Osteocyte (in vitro differentiated cells): Measurements from ENCODE around the gene P2RY10. TPM values are rescaled to one million over a fixed set of nuclear protein-coding genes. Genes with fewer than 3 reads are reported as not detected.

Experiments used
- DNase-seq: peaks from one replicate; pipeline ENCODE4 v3.0.0; 2021; ENCODE audit warnings: mixed read lengths; ENCODE audit not compliant: unreplicated experiment; ENCODE audit errors: extremely low spot score
- H3K27ac Mint-ChIP-seq: one replicate; pipeline ENCODE4 v1.8.0; 2021; ENCODE audit warnings: mild to moderate bottlenecking, mixed read lengths; ENCODE audit not compliant: unreplicated experiment
- H3K27me3 Mint-ChIP-seq: one replicate; pipeline ENCODE4 v1.8.0; 2021; ENCODE audit warnings: mixed read lengths; ENCODE audit not compliant: unreplicated experiment
- H3K36me3 Mint-ChIP-seq: one replicate; pipeline ENCODE4 v1.8.0; 2021; ENCODE audit warnings: mixed read lengths; ENCODE audit not compliant: unreplicated experiment
- H3K4me1 Mint-ChIP-seq: one replicate; pipeline ENCODE4 v1.8.0; 2021; ENCODE audit warnings: mixed read lengths; ENCODE audit not compliant: unreplicated experiment
- H3K4me3 Mint-ChIP-seq: one replicate; pipeline ENCODE4 v1.8.0; 2021; ENCODE audit warnings: mild to moderate bottlenecking, moderate library complexity, mixed read lengths; ENCODE audit not compliant: unreplicated experiment
- H3K9me3 Mint-ChIP-seq: one replicate; pipeline ENCODE4 v1.8.0; 2021; ENCODE audit warnings: mixed read lengths; ENCODE audit not compliant: unreplicated experiment
- CTCF ChIP-seq: fragments of 200-600 bp; sonication (generic); IDR thresholded peaks from 2 replicates; pipeline ENCODE4 v1.5.0; 2021; ENCODE audit warnings: antibody characterized with exemption, mild to moderate bottlenecking, moderate library complexity
- total RNA-seq: library from RNA; stranded (reverse); gene quantifications from 2 replicates; pipeline ENCODE4 v1.2.1, GENCODE V29; 2021

The P2RY10 gene
- total RNA-seq, 1 donor from 2014 or later: not detected

- Mint-ChIP-seq H3K36me3 (no peaks in the 10 kb centered on the region), H3K4me1 (peaks cover 5% of the 10 kb centered on the region), H3K4me3 (no peak overlapping the region)
Observed at GRCh38 chrX:78934866-78935265, 10.3 kb upstream of the P2RY10 start.

GRCh38 chrX:78944351-78944750 is 840 bp upstream of the P2RY10 start:
- Mint-ChIP-seq H3K27ac (no peak overlapping the region), H3K4me3 (no peak overlapping the region), H3K9me3 (peaks cover 4% of the 10 kb centered on the region), H3K4me1 (no peaks in the 10 kb centered on the region), H3K27me3 (peaks cover 3% of the 10 kb centered on the region), H3K36me3 (no peaks in the 10 kb centered on the region)
- TF ChIP-seq CTCF: no peak
- no peak for DNase-seq

More at GRCh38 chrX:78934866-78935265, 10.3 kb upstream of the P2RY10 start:
- DNase-seq: no peak
- Mint-ChIP-seq H3K27me3 (no peaks in the 10 kb centered on the region), H3K27ac (no peak overlapping the region), H3K9me3 (peaks cover 31% of the 10 kb centered on the region)
- TF ChIP-seq CTCF: no peak

DNA sequence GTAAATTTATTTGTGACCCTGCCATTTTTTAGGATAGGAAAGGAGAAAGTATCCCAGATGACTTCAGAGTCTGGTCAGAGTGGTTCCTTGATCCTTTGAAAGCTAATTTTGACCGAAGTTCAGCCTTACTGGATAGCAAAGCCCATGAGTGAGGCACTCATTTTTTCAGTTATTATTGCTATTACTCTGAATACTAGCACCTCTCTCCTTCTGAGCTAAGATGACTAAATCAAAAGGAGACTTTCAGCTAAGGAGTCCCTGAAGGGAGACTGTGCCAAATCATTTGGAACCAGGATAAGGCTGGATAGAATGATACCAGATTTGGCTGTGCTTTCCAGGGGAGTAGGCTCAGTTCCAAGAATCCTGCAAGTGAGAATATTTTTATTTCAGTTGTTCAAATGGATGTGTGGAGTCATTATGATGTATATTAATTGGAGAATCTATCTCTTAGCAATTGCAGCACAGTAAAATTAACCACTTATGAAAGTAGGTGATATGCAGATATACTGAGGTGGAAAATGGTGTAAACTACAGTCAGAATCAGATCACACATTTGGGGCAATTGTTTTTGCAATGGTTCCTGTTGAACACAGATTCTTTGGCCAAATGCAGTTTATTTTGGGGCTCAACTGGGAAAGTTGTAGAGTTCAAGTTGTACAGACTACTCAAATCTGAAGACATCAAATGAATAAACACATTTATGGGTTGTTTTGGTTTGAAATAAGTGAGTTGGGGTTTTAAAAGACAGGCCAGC is 1.2 kb downstream of the P2RY10 start:
- Mint-ChIP-seq H3K9me3 (peaks cover 4% of the 10 kb centered on the region), H3K4me1 (no peaks in the 10 kb centered on the region), H3K27ac (no peak overlapping the region), H3K4me3 (no peak overlapping the region), H3K27me3 (peaks cover 3% of the 10 kb centered on the region), H3K36me3 (no peaks in the 10 kb centered on the region)
- no peak for TF ChIP-seq CTCF
- no peak for DNase-seq

GRCh38 chrX:78950009-78950835 is 5.0 kb downstream of the P2RY10 start:
- Mint-ChIP-seq H3K27ac (no peak overlapping the region), H3K9me3 (peaks cover 6% of the 10 kb centered on the region), H3K4me1 (no peaks in the 10 kb centered on the region), H3K36me3 (no peaks in the 10 kb centered on the region), H3K4me3 (no peak overlapping the region), H3K27me3 (peaks cover 5% of the 10 kb centered on the region)
- TF ChIP-seq CTCF: no peak
- no peak for DNase-seq
